K562 (cell line): ENCODE results near the gene DGKZ. TPM values are rescaled to one million over a fixed set of nuclear protein-coding genes. Genes with fewer than 3 reads are reported as not detected.

Experiments used
- ATF7 ChIP-seq: fragments of 450-650 bp; IDR thresholded peaks from 2 replicates; pipeline ENCODE4 v1.7.1; 2014; ENCODE audit warnings: mild to moderate bottlenecking, moderate library complexity
- BRF1 ChIP-seq: IDR thresholded peaks from 3 replicates; pipeline ENCODE4 v1.6.1; 2011; ENCODE audit warnings: borderline replicate concordance, mild to moderate bottlenecking; ENCODE audit not compliant: insufficient read length; ENCODE audit errors: extremely low read depth
- CBFA2T3 ChIP-seq: fragments of 450-650 bp; IDR thresholded peaks from 2 replicates; pipeline ENCODE4 v1.6.1; 2017
- CHD2 ChIP-seq: IDR thresholded peaks from 2 replicates; pipeline ENCODE4 v1.6.1; 2011; ENCODE audit warnings: low read depth, low read length
- DMBX1 ChIP-seq: fragments of 250-450 bp; sonication (Bioruptor Pico); IDR thresholded peaks from 2 replicates; pipeline ENCODE4 v1.8.0; 2022; ENCODE audit warnings: inconsistent platforms, mild to moderate bottlenecking, moderate library complexity, borderline replicate concordance
- E2F3 ChIP-seq: fragments of 250-450 bp; sonication (Bioruptor Pico); IDR thresholded peaks from 2 replicates; pipeline ENCODE4 v1.4.0; 2020; ENCODE audit warnings: mild to moderate bottlenecking
- ELF1 ChIP-seq: fragments of 200-800 bp; sonication (Bioruptor generic); IDR thresholded peaks from 2 replicates; pipeline ENCODE4 v1.6.1; 2016; ENCODE audit warnings: missing genetic modification characterization, missing compliant biosample characterization
- ELF4 ChIP-seq: fragments of 450-650 bp; formaldehyde crosslinking; IDR thresholded peaks from 2 replicates; pipeline ENCODE4 v1.4.0; 2022; ENCODE audit warnings: missing genetic modification characterization
- HOXB6 ChIP-seq: fragments of 250-450 bp; sonication (Bioruptor Pico); IDR thresholded peaks from 2 replicates; pipeline ENCODE4 v1.5.1; 2022; ENCODE audit warnings: mild to moderate bottlenecking, borderline replicate concordance
- JUND ChIP-seq, 2 experiments: IDR thresholded peaks; 2 replicates in 1 of 2; 3 replicates in 1 of 2; pipeline ENCODE4 v1.6.1; 2011; ENCODE audit warnings: borderline replicate concordance in 2 of 2, low read depth in 2 of 2, low read length in 2 of 2, improper control_type of control experiment in 1 of 2, missing biosample characterization in 1 of 2, missing genetic modification characterization in 1 of 2, missing genetic modification reagents in 1 of 2
- L3MBTL2 ChIP-seq: fragments of 450-650 bp; IDR thresholded peaks from 2 replicates; pipeline ENCODE4 v1.6.1; 2016; ENCODE audit warnings: mild to moderate bottlenecking, moderate library complexity
- MAZ ChIP-seq, 2 experiments: fragments of 450-650 bp in 1 of 2; sonication (generic) in 1 of 2; formaldehyde crosslinking; IDR thresholded peaks in 1 of 2; conservative IDR thresholded peaks in 1 of 2; 2 replicates each; pipeline versions ENCODE4 v1.4.0 to v1.5.0; 2020; ENCODE audit warnings: mild to moderate bottlenecking in 1 of 2, missing genetic modification reagents in 1 of 2
- PCBP1 ChIP-seq: fragments of 200-400 bp; formaldehyde crosslinking; IDR thresholded peaks from 2 replicates; pipeline ENCODE4 v1.6.1; 2018; ENCODE audit warnings: mild to moderate bottlenecking, low read depth, low read length; ENCODE audit not compliant: poor library complexity, severe bottlenecking
- PHB2 ChIP-seq: fragments of 450-650 bp; IDR thresholded peaks from 2 replicates; pipeline ENCODE4 v1.6.1; 2017; ENCODE audit warnings: low read depth
- PHF8 ChIP-seq: fragments of 200-600 bp; sonication (generic); IDR thresholded peaks from 2 replicates; pipeline ENCODE4 v1.6.1; 2012; ENCODE audit warnings: mixed run types, mild to moderate bottlenecking, inconsistent platforms, low read length, moderate library complexity, borderline replicate concordance
- POLR2G ChIP-seq: fragments of 200-400 bp; formaldehyde crosslinking; IDR thresholded peaks from 2 replicates; pipeline ENCODE4 v1.6.1; 2017; ENCODE audit warnings: low read depth, mild to moderate bottlenecking, antibody characterized with exemption, low read length, moderate library complexity
- SIN3B ChIP-seq: fragments of 450-650 bp; IDR thresholded peaks from 2 replicates; pipeline ENCODE4 v1.6.1; 2017; ENCODE audit warnings: low read depth, mild to moderate bottlenecking, moderate library complexity
- SIX5 ChIP-seq, 2 experiments: IDR thresholded peaks; 2 replicates each; pipeline ENCODE4 v1.6.1; 2011; ENCODE audit warnings: low read length in 2 of 2, borderline replicate concordance in 1 of 2, low read depth in 1 of 2, mild to moderate bottlenecking in 1 of 2, moderate library complexity in 1 of 2; ENCODE audit not compliant: insufficient read depth in 1 of 2
- TSC22D4 ChIP-seq: fragments of 450-650 bp; IDR thresholded peaks from 2 replicates; pipeline ENCODE4 v1.6.1; 2016; ENCODE audit warnings: missing genetic modification characterization, missing biosample characterization, control low read depth
- ZEB2 ChIP-seq: fragments of 450-650 bp; IDR thresholded peaks from 2 replicates; pipeline ENCODE4 v1.6.1; 2016
- ZNF583 ChIP-seq: fragments of 250-450 bp; sonication (Bioruptor Pico); IDR thresholded peaks from 2 replicates; pipeline ENCODE4 v1.4.0; 2020
- ZNF766 ChIP-seq: fragments of 200-800 bp; sonication (Bioruptor generic); conservative IDR thresholded peaks from 2 replicates; pipeline ENCODE4 v1.6.1; 2016; ENCODE audit warnings: missing genetic modification characterization, missing compliant biosample characterization
- polyA plus RNA-seq, 8 experiments: library from polyadenylated mRNA; depleted of rRNA in 4 of 8; stranded (reverse) in 5 of 8; unstranded in 3 of 8; fragments of >200 nt; fragmentation: Nextera tagmentation in 2 of 8; fragmentation: Illumina TruSeq in 1 of 8; extraction: Ambion mirVana in 2 of 8; extraction: Trizol in 1 of 8; gene quantifications; 2 replicates each; pipeline versions ENCODE4 v1.2.1 to v1.2.3, GENCODE V29; 2011 to 2014; ENCODE audit warnings: inconsistent platforms in 1 of 8, missing spikeins in 1 of 8
- total RNA-seq, 7 experiments: library from RNA; depleted of rRNA in 6 of 7; stranded (reverse); fragments of >200 nt in 6 of 7; fragmentation: Illumina TruSeq in 2 of 7; extraction: Trizol in 2 of 7; gene quantifications; 2 replicates each; pipeline versions ENCODE4 v1.2.1 to v1.2.3, GENCODE V29; 2011 to 2021; ENCODE audit warnings: low replicate concordance in 1 of 7
- TF ChIP-seq, protein P1 (sequence below), 2 experiments: fragments of 450-650 bp; IDR thresholded peaks; 2 replicates each; pipeline ENCODE4 v1.6.1; 2016
- TF ChIP-seq, protein P2 (sequence below), 2 experiments: fragments of 450-650 bp in 1 of 2; sonication (generic) in 1 of 2; formaldehyde crosslinking; conservative IDR thresholded peaks; 2 replicates each; pipeline versions ENCODE4 v1.4.0 to v1.8.1; 2020 to 2022; ENCODE audit warnings: mild to moderate bottlenecking in 1 of 2, missing genetic modification reagents in 1 of 2
- TF ChIP-seq, protein P3 (sequence below): fragments of 450-650 bp; formaldehyde crosslinking; IDR thresholded peaks from 2 replicates; pipeline ENCODE4 v1.4.0; 2020; ENCODE audit warnings: mild to moderate bottlenecking, moderate library complexity

DGKZ gene
- total and polyA plus RNA-seq, 9 of the 15 experiments (the other 6 are each of a cell fraction or from before 2014, with no cell fraction given) = 0.51 to 100 (median 44.2) TPM

DNA sequence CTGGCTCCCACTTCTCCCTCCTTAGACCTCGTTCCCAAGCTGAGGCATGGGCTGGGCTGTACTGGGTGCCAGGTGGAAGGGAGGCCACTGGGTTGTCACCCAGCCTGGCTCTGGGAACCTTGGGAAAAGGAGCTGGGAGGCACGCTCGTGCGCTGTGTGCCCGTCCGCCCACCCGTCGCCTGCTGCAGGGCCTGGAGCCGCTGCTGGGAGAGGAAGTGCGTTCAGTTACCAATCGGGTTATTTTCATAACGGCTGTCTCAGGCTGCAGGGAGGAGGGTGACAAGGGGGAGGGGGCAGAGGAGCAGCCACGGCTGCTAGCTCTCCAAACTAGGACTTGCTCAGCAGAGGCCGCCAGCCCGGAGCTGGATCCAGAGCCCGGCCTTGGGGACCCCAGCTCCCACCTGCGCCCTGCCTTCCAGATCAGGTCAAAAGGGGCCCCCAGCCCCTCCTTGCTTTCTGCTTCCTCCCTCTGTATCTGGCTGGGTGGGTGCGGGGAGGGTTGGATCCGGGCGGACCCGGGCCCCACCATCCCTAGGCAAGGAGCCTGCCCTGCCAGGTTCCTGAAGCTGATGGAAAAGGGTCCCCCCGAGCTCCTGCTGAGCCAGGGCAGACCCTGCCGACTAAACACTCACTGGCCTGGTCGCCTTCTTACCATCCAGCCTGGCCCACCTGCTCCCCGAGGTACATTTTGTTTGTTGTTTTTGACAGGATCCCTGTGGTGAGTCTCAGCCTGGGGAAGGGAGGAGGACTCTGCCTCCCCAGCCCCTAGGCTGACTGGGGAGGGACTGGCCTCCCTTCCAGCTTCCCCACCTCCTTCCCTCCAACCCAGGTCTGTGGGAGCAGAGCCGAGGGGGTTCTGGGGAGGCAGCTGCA lies 14.3 kb downstream of the DGKZ start (continued):
- TF ChIP-seq, protein P1, sequence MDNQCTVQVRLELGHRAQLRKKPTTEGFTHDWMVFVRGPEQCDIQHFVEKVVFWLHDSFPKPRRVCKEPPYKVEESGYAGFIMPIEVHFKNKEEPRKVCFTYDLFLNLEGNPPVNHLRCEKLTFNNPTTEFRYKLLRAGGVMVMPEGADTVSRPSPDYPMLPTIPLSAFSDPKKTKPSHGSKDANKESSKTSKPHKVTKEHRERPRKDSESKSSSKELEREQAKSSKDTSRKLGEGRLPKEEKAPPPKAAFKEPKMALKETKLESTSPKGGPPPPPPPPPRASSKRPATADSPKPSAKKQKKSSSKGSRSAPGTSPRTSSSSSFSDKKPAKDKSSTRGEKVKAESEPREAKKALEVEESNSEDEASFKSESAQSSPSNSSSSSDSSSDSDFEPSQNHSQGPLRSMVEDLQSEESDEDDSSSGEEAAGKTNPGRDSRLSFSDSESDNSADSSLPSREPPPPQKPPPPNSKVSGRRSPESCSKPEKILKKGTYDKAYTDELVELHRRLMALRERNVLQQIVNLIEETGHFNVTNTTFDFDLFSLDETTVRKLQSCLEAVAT (IDR thresholded peaks at IDR 0.05) = no peak
- no peak for TF ChIP-seq TSC22D4
- TF ChIP-seq SIX5 (IDR thresholded peaks at IDR 0.05; ENCODE audit: borderline replicate concordance in 1 of 2, insufficient read depth in 1 of 2, low read depth in 1 of 2, low read length in 2 of 2) = no peak
- no peak for TF ChIP-seq PHB2
- peak; percentile 74; the same call in 1 of the 2 replicates for TF ChIP-seq DMBX1 (CRISPR knock-in tag)
- no peak for TF ChIP-seq BRF1
- TF ChIP-seq E2F3 = peak; percentile 54; the same call in 1 of the 2 replicates
- TF ChIP-seq, protein P2, sequence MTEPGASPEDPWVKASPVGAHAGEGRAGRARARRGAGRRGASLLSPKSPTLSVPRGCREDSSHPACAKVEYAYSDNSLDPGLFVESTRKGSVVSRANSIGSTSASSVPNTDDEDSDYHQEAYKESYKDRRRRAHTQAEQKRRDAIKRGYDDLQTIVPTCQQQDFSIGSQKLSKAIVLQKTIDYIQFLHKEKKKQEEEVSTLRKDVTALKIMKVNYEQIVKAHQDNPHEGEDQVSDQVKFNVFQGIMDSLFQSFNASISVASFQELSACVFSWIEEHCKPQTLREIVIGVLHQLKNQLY (CRISPR knock-in tag; conservative IDR thresholded peaks at IDR 0.05) = no peak
- peak; percentile 65 for TF ChIP-seq L3MBTL2
- TF ChIP-seq CHD2 = no peak
- peak; percentile 69; the same call in 1 of the 2 replicates for TF ChIP-seq PHF8
- TF ChIP-seq ZNF583 (CRISPR knock-in tag) = no peak
- TF ChIP-seq POLR2G = peak; percentile 75
- 0 out of 2 replicates have a peak, but pooled peaks have one; percentile 31 for TF ChIP-seq ZNF766 (CRISPR knock-in tag)
- no peak for TF ChIP-seq ELF1 (tag)
- peak; percentile 61 to 83 for TF ChIP-seq MAZ (CRISPR knock-in tag; conservative IDR thresholded peaks at IDR 0.05 in 1 of 2, IDR thresholded peaks at IDR 0.05 in 1 of 2)
- no peak for TF ChIP-seq CBFA2T3
- TF ChIP-seq ZEB2 = no peak
- no peak for TF ChIP-seq JUND (IDR thresholded peaks at IDR 0.05; ENCODE audit: borderline replicate concordance, low read depth, low read length)
- no peak for TF ChIP-seq JUND (tag; IDR thresholded peaks at IDR 0.05; ENCODE audit: borderline replicate concordance, low read depth, low read length)
- no peak for TF ChIP-seq PCBP1
- TF ChIP-seq HOXB6 (CRISPR knock-in tag) = no peak
- peak; percentile 43; the same call in 1 of the 2 replicates for TF ChIP-seq SIN3B
- peak; percentile 25; the same call in 1 of the 2 replicates for TF ChIP-seq ATF7
- TF ChIP-seq, protein P3, sequence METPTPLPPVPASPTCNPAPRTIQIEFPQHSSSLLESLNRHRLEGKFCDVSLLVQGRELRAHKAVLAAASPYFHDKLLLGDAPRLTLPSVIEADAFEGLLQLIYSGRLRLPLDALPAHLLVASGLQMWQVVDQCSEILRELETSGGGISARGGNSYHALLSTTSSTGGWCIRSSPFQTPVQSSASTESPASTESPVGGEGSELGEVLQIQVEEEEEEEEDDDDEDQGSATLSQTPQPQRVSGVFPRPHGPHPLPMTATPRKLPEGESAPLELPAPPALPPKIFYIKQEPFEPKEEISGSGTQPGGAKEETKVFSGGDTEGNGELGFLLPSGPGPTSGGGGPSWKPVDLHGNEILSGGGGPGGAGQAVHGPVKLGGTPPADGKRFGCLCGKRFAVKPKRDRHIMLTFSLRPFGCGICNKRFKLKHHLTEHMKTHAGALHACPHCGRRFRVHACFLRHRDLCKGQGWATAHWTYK = 0 out of 2 replicates have a peak, but pooled peaks have one; percentile 40
- TF ChIP-seq ELF4 (CRISPR knock-in tag) = 0 out of 2 replicates have a peak, but pooled peaks have one; percentile 45
